Neutrophil (primary cell): ENCODE measurements around the gene ATP6V0C.

Experiments used
- H3K27ac ChIP-seq: fragments of 200-600 bp; sonication (generic); 2 replicates; pipeline ENCODE4 v1.5.1; 2016; ENCODE audit warnings: mild to moderate bottlenecking, moderate library complexity
- H3K27me3 ChIP-seq: fragments of 200-600 bp; sonication (generic); 2 replicates; pipeline ENCODE4 v1.6.0; 2016; ENCODE audit warnings: mild to moderate bottlenecking
- H3K36me3 ChIP-seq: fragments of 200-600 bp; sonication (generic); 2 replicates; pipeline ENCODE4 v1.5.1; 2017
- H3K4me1 ChIP-seq, 2 experiments: fragments of 200-600 bp in 1 of 2; sonication (generic) in 1 of 2; 1 replicate in 1 of 2; 2 replicates in 1 of 2; pipeline versions ENCODE4 v1.5.1 to v1.6.1; 2013 to 2016; ENCODE audit warnings: low read depth in 1 of 2, low read length in 1 of 2, mild to moderate bottlenecking in 1 of 2, moderate library complexity in 1 of 2; ENCODE audit not compliant: control insufficient read depth in 1 of 2, insufficient read depth in 1 of 2
- H3K4me3 ChIP-seq, 2 experiments: fragments of 200-600 bp in 1 of 2; sonication (generic) in 1 of 2; 1 replicate in 1 of 2; 2 replicates in 1 of 2; pipeline ENCODE4 v1.5.1; 2013 to 2016; ENCODE audit warnings: low read depth in 1 of 2, low read length in 1 of 2, mild to moderate bottlenecking in 1 of 2, moderate library complexity in 1 of 2
- H3K9me3 ChIP-seq: fragments of 200-600 bp; sonication (generic); 2 replicates; pipeline ENCODE4 v1.5.1; 2016
- TF ChIP-seq, protein P1 (sequence below): fragments of 200-600 bp; sonication (generic); IDR thresholded peaks from 2 replicates; pipeline ENCODE4 v1.5.1; 2016; ENCODE audit warnings: antibody characterized with exemption

Gene ATP6V0C

DNA sequence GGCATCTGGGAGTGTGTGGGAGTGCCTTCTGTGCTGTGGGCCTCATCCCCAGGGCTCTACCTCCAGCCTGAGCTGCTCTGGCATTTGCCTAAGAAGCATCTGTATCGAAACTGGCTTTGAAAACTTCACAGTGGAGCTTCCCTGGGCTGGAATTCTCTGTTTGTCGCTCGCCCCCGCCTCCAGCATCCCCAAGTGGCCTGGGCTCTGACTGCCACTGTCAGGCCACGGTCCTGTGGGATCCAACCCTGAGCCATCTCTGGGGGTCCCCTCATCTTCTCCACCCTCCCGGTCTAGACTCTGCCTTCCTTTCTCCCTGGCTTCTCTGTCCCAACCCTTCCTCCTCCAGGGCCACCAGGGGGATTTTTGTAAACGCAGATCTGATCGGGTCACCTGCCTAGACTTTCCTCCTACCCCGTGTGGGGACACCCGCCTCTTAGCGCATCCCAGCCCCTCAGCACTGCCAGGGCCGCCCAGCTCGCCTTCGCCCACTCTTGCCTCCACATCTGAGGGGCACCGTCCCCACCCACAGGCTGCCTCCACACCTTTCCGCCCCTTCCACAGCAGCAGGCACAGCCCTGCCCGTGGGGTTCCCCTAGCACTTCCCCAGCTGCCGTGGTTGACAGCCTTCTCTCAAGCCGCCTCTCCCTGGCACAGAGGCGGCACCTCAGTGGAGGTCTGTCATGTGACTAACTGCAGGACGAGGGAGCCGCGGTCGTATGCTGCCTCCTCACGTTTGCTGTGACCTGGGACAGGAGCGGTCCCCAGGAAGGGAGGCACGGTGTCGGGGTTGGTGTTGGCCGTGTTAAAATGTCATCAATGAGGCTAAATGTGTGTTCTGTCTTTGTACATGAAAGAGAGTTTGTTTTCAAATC is 26.9 kb upstream of the ATP6V0C start:
- Histone ChIP-seq H3K9me3 (no peaks in the 10 kb centered on the region), H3K4me3 (no peak overlapping the region), H3K4me1 (peaks cover 16 to 21% of the 10 kb centered on the region in 2 experiments), H3K27me3 (peaks cover 14% of the 10 kb centered on the region), H3K27ac (peak overlapping the region; percentile 20), H3K36me3 (no peaks in the 10 kb centered on the region)
- TF ChIP-seq, protein P1, sequence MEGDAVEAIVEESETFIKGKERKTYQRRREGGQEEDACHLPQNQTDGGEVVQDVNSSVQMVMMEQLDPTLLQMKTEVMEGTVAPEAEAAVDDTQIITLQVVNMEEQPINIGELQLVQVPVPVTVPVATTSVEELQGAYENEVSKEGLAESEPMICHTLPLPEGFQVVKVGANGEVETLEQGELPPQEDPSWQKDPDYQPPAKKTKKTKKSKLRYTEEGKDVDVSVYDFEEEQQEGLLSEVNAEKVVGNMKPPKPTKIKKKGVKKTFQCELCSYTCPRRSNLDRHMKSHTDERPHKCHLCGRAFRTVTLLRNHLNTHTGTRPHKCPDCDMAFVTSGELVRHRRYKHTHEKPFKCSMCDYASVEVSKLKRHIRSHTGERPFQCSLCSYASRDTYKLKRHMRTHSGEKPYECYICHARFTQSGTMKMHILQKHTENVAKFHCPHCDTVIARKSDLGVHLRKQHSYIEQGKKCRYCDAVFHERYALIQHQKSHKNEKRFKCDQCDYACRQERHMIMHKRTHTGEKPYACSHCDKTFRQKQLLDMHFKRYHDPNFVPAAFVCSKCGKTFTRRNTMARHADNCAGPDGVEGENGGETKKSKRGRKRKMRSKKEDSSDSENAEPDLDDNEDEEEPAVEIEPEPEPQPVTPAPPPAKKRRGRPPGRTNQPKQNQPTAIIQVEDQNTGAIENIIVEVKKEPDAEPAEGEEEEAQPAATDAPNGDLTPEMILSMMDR, result no peak

DNA sequence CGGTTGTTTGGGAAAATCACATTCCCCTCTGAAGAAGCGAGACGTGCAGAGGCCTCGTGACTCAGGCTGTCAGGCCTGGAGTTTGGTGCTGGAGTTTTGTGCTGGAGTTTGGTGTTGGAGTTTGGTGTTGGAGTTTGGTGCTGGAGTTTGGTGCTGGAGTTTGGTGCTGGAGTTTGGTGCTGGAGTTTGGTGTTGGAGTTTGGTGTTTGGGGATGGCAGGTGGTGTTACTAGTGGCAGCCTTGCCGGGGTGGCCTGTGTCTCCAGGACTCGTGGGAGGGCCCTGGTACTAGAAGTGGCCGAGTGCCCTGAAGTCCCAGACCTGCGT is 26.3 kb upstream of the ATP6V0C start:
- Histone ChIP-seq H3K4me3 (no peak overlapping the region), H3K36me3 (no peaks in the 10 kb centered on the region), H3K27me3 (peaks cover 14% of the 10 kb centered on the region), H3K9me3 (no peaks in the 10 kb centered on the region), H3K4me1 (peaks cover 16 to 21% of the 10 kb centered on the region in 2 experiments), H3K27ac (peak overlapping the region; percentile 20)
- TF ChIP-seq, protein P1, result no peak

DNA sequence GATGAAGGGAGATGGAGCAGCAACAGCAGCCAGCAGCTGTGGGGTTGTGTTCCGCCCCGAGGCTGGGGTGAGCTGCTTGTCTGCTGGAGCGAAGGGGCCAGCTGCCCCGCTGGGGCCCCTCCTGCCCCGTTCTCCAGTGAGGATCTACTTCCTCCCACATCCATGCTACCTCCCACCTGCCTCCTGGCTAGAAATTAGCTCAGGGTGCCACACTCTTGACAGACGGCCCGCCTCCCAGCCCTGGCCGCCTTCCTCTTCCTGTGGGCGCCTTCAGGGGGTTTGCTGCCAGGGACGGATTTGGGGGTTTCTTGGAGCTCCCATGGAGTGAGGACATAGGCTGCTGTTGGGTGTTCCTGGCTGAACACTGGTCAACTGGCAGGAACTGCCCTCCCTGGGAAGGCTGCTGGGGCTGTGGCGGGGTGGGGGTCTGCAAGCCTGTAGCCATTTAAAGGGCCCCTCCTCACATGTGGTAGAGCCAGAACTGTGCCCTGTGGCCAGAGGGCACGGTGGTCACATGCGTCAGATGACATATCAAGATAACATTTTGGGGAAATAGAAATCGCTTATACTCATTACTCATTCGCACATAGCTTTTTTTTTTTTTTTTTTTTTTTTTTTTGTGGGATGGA is 25.7 kb upstream of the ATP6V0C start:
- Histone ChIP-seq H3K36me3 (no peaks in the 10 kb centered on the region), H3K27ac (no peak overlapping the region), H3K4me1 (peaks cover 16 to 21% of the 10 kb centered on the region in 2 experiments), H3K4me3 (no peak overlapping the region), H3K9me3 (no peaks in the 10 kb centered on the region), H3K27me3 (peaks cover 14% of the 10 kb centered on the region)
- TF ChIP-seq, protein P1, result no peak

DNA sequence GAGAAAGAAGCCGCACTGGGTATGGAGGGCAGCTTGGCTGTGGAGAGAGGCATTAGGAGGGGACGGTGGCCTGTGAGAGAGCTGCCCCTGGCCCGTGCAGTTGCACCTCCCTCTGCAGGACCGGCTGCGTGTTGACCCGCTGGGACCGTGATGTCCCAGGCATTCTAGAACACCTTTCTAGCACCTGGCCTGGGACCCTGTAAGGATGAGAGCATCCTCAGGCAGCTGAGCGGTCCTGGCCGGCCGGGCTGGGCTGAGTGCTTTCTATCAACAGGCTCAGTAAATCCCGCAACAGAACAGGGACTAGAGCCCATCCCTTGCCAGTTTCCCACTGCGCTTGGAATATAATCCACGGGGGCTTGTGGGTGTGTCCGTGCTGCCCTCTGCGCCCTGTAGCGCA is 24.2 kb upstream of the ATP6V0C start:
- peaks cover 14% of the 10 kb centered on the region for H3K27me3 ChIP-seq
- TF ChIP-seq, protein P1, result no peak
- peaks cover 28 to 32% of the 10 kb centered on the region in 2 experiments for H3K4me1 ChIP-seq
- H3K9me3 ChIP-seq, result no peaks in the 10 kb centered on the region
- H3K27ac ChIP-seq, result no peak overlapping the region
- H3K36me3 ChIP-seq, result no peaks in the 10 kb centered on the region
- no peak overlapping the region for H3K4me3 ChIP-seq

DNA sequence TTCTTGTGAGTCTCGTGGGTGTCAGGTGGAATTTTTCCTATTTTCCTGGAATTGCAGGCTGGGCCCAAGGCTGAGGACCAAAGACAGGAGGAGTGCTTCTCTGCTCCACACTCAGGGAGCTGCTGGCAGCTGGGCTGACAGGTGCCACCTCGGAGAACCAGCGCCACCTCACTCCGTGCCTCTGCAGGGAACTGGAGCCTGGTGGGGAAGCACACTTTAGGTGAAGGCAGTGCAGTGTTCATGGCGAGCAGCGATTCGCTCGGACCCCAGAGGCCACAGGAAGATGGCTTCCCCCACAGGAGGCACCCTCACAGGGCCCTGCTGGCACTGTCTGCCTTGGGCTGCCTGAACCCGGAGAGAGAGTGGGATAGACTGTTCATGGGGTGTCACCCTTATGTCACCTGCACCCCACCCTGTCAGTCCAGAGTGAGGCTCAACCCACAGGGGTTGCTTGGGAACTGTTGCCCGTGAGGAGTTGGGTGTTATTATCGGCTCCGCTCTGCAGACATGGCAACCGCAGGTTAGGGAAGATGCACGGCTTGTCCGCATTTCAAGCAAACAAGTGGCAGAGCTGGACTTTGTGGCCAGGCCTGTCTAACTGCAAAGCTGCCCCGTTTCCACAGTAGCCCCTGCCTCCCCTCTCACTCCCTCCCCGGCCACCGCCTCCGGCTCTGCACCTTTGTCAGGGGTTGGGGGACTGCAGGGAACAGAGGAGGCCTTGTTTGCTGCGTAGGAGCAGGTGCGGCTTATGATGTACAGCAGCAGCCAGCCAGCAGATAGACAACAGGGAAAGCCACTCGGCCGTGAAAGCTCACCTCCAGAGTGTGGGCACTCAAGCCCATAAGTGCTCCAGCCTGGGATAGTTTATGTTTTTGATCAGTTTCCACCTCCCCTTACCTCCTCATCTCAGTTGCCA is 23.3 kb upstream of the ATP6V0C start:
- Histone ChIP-seq H3K4me3 (no peak overlapping the region), H3K27me3 (peaks cover 14% of the 10 kb centered on the region), H3K27ac (no peak overlapping the region), H3K36me3 (no peaks in the 10 kb centered on the region), H3K4me1 (peaks cover 30 to 35% of the 10 kb centered on the region in 2 experiments), H3K9me3 (no peaks in the 10 kb centered on the region)
- TF ChIP-seq, protein P1, result no peak
